Diencephalon (tissue), 1 donor: Measurements from ENCODE around the gene ANKRD26. TPM values are rescaled to one million over a fixed set of nuclear protein-coding genes. Genes with fewer than 3 reads are reported as not detected.

Source experiments
- small RNA-seq: library from RNA; depleted of rRNA; stranded (forward); fragments of <200 nt; gene quantifications from one replicate; pipeline ENCODE3, GENCODE V24; 2014
- total RNA-seq: library from RNA; depleted of rRNA; stranded (reverse); fragments of >200 nt; gene quantifications from one replicate; pipeline ENCODE4 v1.2.3, GENCODE V29; 2014

ANKRD26 gene
- 35.3 TPM for total RNA-seq

GRCh38 chr10:27099916-27100812 is at the start of gene ANKRD26:
TSS of gene ANKRD26 (minus strand) at chr10:27100494. CDS start at chr10:27100326, 168 bp downstream.

Small RNAs within 50 kb of the gene (small RNA-seq; reads per million reads assigned to genes)
- 0.10 reads per million for gene RNU6-490P

Other genes with a start within 250 kb of the ANKRD26 start
- 85.6 TPM for gene ABI1, start 239.5 kb downstream of the ANKRD26 start, total RNA-seq
- 108 TPM for gene YME1L1, start 53.9 kb upstream of the ANKRD26 start, total RNA-seq
- 12.9 TPM for gene MASTL, start 54.9 kb upstream of the ANKRD26 start, total RNA-seq
- 72.0 TPM for gene ACBD5, start 140.3 kb upstream of the ANKRD26 start, total RNA-seq